ENCODE measurements around the gene PLXDC1. TPM values are rescaled to one million over a fixed set of nuclear protein-coding genes. Genes with fewer than 3 reads are reported as not detected.

Gene PLXDC1
- total RNA-seq, 1 donor from 2014 or later: 13.1 TPM

- DNase-seq: peak; percentile 83
Measured at GRCh38 chr17:39095309-39095686, 56.1 kb downstream of the PLXDC1 start.

DNA sequence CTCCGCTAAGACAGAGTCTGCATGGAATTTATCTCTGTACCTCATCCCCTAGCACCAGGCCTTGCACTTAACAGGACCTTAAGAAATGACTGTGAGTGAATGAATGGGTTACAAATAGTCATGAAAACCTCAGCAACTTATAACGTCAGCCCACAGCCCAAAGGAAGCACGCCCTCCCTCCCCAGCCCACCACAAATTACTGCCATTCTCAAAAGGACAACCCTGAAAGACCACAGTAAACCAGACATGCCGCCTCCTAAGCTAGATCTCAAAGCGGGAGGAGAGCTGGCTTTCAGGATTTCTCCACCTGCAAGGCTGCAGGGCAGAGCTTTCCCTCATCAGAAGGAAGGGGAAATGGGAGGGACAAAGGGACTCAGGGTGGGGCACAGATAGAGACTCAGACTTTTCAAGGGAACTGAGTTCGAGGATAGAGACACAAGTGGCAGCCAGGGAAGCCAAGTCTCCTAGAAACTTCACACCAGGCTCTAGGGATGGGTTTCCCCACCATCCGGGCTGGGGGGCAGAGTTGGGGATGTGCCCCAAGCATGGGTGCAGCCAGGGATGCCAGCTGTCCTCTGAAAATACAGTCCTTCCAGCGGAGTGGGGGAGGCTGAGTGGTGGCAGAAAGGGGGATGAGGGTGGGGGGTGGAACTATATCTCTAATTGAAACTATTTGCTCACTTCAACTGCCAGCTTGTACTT, 56.7 kb downstream of the PLXDC1 start:
- DNase-seq: no peak

GRCh38 chr17:39092692-39093230, 58.7 kb downstream of the PLXDC1 start:
- DNase-seq: no peak

DNA sequence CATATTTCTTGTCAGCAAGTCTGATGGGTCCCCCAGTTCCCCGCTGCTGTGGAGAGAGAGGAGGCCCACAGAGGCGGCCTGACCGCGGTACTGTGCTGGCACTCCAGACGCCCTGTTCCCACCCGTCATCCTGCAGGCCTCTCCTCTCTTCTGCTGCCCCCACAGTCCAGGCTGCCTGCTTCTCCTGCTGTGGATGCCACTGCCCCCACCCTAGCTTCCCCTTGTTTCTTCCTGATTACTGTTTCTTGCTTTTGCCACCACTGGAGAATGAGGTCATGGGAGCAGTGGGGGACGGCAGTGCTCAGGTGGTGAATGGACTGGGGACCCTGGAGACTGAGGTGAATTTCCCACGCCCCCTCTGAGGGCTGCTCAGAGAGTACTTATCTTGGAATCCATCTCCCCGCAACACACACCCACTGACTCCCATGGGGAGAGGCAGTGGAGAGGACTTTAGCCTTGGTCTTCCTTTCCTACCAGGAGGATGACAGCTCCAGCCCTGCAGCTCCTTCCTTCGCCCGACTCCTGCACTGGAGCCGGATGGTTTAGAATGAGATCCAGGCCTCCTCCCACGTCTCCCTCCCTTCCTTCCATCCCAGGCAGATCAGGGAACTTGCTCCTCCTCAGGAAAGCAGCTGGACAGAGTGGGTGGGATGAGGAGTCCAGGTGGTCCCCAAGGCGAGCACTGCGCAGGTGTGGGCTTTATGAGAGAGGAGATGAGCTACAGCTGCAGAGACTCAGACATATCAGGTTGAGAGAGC, 60.4 kb downstream of the PLXDC1 start:
- peak; percentile 43 for DNase-seq

GRCh38 chr17:39090400-39090799, 61.0 kb downstream of the PLXDC1 start:
- DNase-seq: no peak

DNA sequence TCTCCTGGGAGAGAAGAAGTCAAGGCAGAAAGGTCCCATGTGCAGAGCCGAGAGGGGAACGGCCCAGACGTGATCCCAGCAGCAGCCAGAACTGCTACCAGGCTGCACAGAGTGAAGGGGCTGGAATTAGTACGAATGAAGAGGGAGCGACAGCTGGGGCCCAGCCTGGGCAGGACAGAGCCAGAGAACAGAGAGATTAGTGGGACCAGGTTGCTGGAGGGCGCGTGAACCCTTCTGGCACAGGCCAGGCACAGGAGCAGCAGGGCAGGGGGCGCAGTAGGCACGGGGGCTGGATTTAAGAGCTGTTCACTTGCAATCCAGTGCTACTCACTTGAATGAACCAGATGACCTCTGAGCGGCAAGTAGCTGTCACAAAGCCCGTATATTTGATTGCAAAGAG, 66.9 kb downstream of the PLXDC1 start:
- DNase-seq: peak; percentile 76

GRCh38 chr17:39083270-39083669, 68.2 kb downstream of the PLXDC1 start:
- DNase-seq: no peak

- DNase-seq: no peak
Measured at GRCh38 chr17:39082482-39082881, 69.0 kb downstream of the PLXDC1 start.

GRCh38 chr17:39081851-39082250, 69.6 kb downstream of the PLXDC1 start:
- no peak for DNase-seq

DNA sequence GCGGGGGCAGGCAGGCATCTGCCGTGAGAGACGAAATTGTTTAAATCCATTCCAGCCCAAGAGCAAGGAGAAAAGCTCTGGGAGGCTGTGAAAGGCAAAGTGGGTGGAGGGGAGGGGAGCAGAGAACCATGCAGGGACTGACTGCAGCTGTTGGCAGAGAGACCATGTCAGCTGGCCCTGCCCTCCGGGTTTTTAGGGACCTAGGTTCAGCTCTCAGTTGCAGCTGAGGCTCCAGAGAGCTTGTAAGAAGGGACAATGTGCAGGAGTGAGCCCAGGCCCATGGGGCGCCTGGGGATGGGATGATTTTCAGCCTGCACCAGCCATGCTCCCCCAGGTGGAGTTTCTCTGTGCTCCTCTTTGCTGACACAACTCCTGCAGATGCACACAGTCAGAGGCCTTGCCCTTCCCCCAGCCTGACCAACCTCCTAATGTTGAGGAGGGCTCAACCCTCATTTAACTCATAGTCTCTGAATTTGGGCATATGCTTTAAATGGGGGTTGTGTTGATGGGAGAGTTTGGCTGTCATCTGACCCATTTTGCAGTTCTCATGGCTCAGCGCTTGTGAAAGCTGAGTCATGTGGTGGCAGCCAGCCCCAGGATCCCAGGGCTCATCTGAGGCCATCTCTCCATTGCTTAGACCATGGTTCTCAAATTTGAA, 70.9 kb downstream of the PLXDC1 start:
- DNase-seq: peak; percentile 83

- DNase-seq: no peak
Measured at GRCh38 chr17:39079836-39080235, 71.6 kb downstream of the PLXDC1 start.

DNA sequence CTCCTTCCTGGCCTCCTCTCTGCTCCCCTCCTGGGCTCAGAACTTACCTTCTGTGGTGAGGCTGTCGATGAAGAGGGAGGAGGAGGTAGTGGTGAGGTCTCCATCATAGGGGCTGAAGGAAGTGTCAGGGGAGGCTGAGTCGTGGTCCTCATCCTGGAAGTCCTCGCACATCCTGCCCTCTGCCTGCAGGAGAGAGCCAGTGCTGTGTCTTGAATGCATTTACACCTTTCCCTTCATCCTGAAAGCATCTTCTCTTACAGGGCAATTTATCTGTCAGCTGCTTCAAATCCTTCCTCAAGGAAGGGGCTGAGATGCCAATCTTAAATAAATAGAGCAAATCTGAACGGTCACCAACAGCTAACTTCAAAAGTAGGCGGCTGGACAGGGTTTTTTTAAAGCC, 73.6 kb downstream of the PLXDC1 start:
- DNase-seq: no peak

DNA sequence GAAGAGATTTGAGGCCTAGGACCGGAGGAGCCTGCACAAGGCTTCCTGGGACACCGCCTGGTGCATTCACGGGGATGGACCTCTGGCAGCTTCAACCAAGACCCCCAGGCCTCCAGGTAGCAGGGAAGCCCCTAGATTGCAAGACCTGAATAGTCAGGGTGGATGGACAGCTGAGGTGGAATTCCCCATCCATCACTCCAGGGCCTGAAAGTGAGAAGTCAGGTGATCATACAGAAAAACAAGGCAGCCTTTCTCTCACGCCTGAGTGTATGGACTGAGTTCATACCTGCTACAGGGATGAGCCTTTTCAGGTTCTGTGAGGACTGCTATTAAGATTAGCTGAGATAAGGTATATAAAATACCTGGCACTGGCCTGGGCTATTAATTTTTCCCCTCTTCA, 74.2 kb downstream of the PLXDC1 start:
- DNase-seq: no peak

GRCh38 chr17:39074676-39075075, 76.8 kb downstream of the PLXDC1 start:
- DNase-seq: no peak

GRCh38 chr17:39073916-39074315, 77.5 kb downstream of the PLXDC1 start:
- DNase-seq: no peak

GRCh38 chr17:39073353-39073752, 78.1 kb downstream of the PLXDC1 start:
- DNase-seq: no peak

DNA sequence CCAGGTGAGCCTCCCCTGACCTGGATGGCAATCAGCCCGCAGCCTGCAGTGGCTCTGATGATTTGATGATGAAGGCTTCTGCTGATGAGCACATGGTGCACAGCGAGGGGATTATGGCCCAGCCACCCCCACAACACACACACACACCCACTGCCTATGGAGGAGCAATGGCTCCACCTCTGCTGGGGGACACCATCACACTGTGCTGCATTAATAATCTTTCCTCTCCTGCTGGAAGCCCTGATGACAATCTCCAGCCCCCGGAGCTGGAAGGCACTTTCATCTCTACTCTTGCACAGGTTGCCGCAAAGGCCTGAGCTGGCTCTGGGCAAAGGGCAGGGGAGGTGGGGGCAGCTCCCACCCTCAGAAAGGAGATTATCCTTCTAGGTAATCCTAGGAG, 79.9 kb downstream of the PLXDC1 start:
- no peak for DNase-seq

DNA sequence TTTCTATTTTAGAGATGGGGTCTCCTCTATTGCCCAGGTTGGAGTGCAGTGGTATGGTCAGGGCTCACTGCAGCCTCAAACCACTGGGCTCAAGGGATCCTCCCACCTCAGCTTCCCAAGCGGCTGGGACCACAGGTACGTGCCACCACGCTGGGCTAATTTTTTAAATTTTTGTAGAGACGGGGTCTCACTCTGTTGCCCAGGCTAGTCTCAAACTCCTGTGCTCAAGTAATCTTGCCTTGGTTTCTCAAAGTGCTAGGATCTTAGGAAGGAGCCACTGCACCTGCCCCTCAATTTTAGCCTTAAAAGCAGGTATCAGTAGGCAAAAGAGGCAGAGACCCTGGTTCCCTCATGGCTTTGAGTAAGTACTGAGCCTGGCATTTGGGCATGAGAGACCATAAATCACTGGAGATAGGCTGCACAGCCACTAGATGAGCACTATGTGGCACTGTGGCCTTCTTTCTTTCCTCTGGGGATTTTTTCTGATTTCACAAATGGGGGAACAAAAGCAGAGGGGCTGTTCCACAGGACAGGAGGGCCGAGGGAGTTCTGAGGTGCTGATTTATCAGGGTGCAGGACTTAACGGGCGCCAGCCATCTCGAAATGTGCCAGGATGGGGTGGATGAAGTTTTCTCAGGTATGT, 82.2 kb downstream of the PLXDC1 start:
- DNase-seq: peak; percentile 49

GRCh38 chr17:39064819-39065218, 86.6 kb downstream of the PLXDC1 start:
- DNase-seq: no peak

DNA sequence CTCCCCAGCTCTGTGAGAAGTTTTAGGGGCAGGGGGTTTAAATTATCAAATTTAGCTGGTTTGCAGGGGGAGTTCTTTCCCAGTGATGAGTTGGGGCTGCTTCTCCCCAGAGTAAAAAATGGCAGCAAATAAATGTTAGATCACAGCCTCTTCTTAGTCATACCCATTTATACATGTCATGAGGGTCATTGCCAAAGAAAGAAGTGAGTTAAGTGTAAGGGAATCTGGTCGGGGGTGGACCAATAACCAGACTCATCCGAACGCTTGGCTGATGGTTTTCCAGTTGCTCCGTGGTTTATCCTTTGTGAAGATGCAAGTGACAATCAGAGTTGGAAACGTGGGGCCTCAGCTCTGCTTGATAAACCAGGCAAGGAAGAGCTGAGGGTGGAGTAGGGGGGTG, 87.1 kb downstream of the PLXDC1 start:
- DNase-seq: no peak

DNA sequence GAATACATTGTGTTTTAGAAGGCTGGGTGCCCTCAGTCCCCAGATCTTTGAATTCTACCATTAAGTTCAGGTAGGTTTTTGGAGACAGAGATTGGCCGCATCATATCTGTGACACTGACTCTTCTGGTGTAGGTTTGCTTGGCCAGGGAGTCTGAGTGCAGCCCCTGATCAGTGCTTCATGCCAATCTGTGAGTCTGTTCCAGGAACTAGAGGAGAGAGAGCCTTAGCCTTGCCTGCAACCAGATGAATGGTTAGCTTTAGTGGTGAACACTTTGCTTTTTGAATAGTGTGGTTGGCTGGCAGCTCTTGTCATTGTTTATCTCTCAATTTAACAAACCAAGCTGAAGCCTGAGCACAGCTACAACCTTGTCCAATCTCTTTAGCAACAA, 87.8 kb downstream of the PLXDC1 start:
- no peak for DNase-seq

DNA sequence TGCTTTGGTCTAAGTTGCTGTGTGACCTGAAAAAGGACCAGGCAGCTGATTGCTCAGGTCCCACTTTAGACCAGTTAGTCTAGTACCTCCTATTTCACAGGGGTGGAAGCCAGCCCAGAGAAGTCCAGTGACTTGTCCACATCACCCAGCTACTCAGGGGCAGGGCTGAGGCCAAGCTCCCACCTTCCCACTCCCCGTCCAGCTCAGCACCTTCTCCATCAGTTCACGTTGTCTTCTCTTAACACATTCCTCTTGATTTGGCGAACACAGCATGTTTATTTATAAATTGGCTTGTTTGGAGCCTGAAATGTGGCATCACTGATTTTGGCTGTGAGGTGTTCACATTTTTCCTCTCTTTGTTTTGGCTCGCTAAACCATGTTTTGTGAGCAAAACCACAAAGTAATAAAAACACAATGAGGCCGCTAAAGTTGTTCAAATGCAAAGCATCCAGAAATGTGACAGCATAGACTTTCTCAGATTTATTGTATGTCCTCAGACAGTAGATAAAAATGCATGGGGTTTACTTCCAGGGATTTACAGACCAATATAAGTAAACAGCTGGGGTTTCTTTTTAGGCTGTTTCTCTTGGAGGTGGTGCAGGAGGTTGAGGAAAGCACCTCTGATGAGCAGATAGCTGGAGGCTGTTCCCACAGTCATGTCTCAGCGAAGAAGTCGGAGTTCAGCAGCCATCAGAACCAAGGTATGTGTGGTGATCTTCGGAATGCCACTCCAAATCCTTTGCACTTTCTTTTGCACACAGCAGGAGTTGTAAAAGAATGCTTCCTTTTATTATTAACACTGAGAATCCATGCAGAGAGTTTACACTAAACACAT, 88.4 kb downstream of the PLXDC1 start:
- DNase-seq: no peak
